PFSK-1 (cell line): ENCODE data around the gene MYBBP1A.

Source experiments
- FOXP2 ChIP-seq: optimal IDR thresholded peaks from 2 replicates; pipeline ENCODE3; 2011; ENCODE audit warnings: borderline replicate concordance, control low read depth, inconsistent platforms; ENCODE audit not compliant: insufficient read depth; ENCODE audit errors: extremely low read length, extremely low read depth
- POLR2AphosphoS5 ChIP-seq: IDR thresholded peaks from 2 replicates; pipeline ENCODE4 v1.6.1; 2012; ENCODE audit warnings: low read depth, mild to moderate bottlenecking, control low read depth, low read length, moderate library complexity
- REST ChIP-seq, 2 experiments: IDR thresholded peaks; 2 replicates each; pipeline versions ENCODE4 v1.6.1 to v1.8.0; 2011 to 2012; ENCODE audit warnings: low read depth in 2 of 2, low read length in 2 of 2, control low read depth in 1 of 2, inconsistent platforms in 1 of 2, mild to moderate bottlenecking in 1 of 2, moderate library complexity in 1 of 2; ENCODE audit not compliant: insufficient read depth in 1 of 2
- SIN3A ChIP-seq: IDR thresholded peaks from 2 replicates; pipeline ENCODE4 v1.6.1; 2012; ENCODE audit warnings: mild to moderate bottlenecking, low read length, moderate library complexity, borderline replicate concordance; ENCODE audit not compliant: insufficient read depth
- TAF1 ChIP-seq: IDR thresholded peaks from 2 replicates; pipeline ENCODE4 v1.6.1; 2012; ENCODE audit warnings: low read length, control low read depth, borderline replicate concordance; ENCODE audit not compliant: insufficient read depth

Gene MYBBP1A

GRCh38 chr17:4548061-4548461 lies 7.1 kb downstream of the MYBBP1A start:
- TF ChIP-seq POLR2AphosphoS5 (no peak), FOXP2 (no peak), TAF1 (no peak), REST (IDR thresholded peaks at IDR 0.05; ENCODE audit: insufficient read depth in 1 of 2, low read depth in 2 of 2, low read length in 2 of 2) (no peak), SIN3A (no peak)

- TF ChIP-seq TAF1, result no peak
- TF ChIP-seq SIN3A, result no peak
- TF ChIP-seq FOXP2, result no peak
Observed at GRCh38 chr17:4547118-4547906, 7.9 kb downstream of the MYBBP1A start.

- TF ChIP-seq FOXP2 (no peak), REST (IDR thresholded peaks at IDR 0.05; ENCODE audit: insufficient read depth in 1 of 2, low read depth in 2 of 2, low read length in 2 of 2) (no peak), POLR2AphosphoS5 (no peak), TAF1 (no peak), SIN3A (no peak)
Observed at GRCh38 chr17:4545217-4545951, 9.8 kb downstream of the MYBBP1A start.

GRCh38 chr17:4544951-4545216 lies 10.3 kb downstream of the MYBBP1A start:
- TF ChIP-seq REST (IDR thresholded peaks at IDR 0.05; ENCODE audit: insufficient read depth in 1 of 2, low read depth in 2 of 2, low read length in 2 of 2) (no peak), TAF1 (no peak), POLR2AphosphoS5 (no peak), SIN3A (no peak), FOXP2 (no peak)

GRCh38 chr17:4544135-4544950 lies 10.8 kb downstream of the MYBBP1A start:
- TF ChIP-seq SIN3A (no peak), TAF1 (no peak), REST (IDR thresholded peaks at IDR 0.05; ENCODE audit: insufficient read depth in 1 of 2, low read depth in 2 of 2, low read length in 2 of 2) (no peak), POLR2AphosphoS5 (no peak)
